ENCODE results near the gene GABRR2. TPM values are rescaled to one million over a fixed set of nuclear protein-coding genes. Genes with fewer than 3 reads are reported as not detected.

Gene GABRR2
- 0.23 and 0.36 TPM in 2 replicates for total RNA-seq (2014; rRNA removed)
- percentile 21 among the genes with signal in this experiment for Bru-seq, nascent RNA
- percentile 45 among the genes with signal in this experiment for BruChase-seq, experiment 1, labeled RNA remaining after a 6-hour chase
- percentile 44 among the genes with signal in this experiment for BruChase-seq, experiment 2, labeled RNA remaining after a 2-hour chase
- long read RNA-seq, result 0 reads

- ChIA-PET CTCF (no interaction called here), POLR2A (ENCODE audit: unreplicated experiment) (no interaction called here)
- H3K4me3 ChIP-seq (ENCODE audit: low read length), result no peak within 1 kb of the TSS
- H3K9me3 ChIP-seq (ENCODE audit: low read length), result no peaks in the 10 kb centered on the region
- H2AFZ ChIP-seq (ENCODE audit: low read length), result no peak within 1 kb of the TSS
- no peaks in the 10 kb centered on the region for H3K36me3 ChIP-seq (ENCODE audit: low read depth, low read length)
- H3K4me1 ChIP-seq (ENCODE audit: insufficient read depth, low read length), result peaks cover 28% of the 10 kb centered on the region
- H3K9ac ChIP-seq (ENCODE audit: low read length), result no peak within 1 kb of the TSS
- H3K9me2 ChIP-seq (replicated peaks; ENCODE audit: low read length), result no peaks in the 10 kb centered on the region
- H3K27ac ChIP-seq (ENCODE audit: low read length), result no peak within 1 kb of the TSS
- no peaks in the 10 kb centered on the region for H3K79me2 ChIP-seq (ENCODE audit: low read length)
- H3F3A ChIP-seq (ENCODE audit: low read length, unreplicated experiment), result no peaks in the 10 kb centered on the region
- TF ChIP-seq EZH2phosphoT487 (IDR thresholded peaks at IDR 0.05; ENCODE audit: borderline replicate concordance, low read length), result no peak
- no peak for TF ChIP-seq EZH2 (IDR thresholded peaks at IDR 0.05; ENCODE audit: low read length, unreplicated experiment)
- no peak for TF ChIP-seq CTCF (conservative IDR thresholded peaks at IDR 0.05; ENCODE audit: low read depth, low read length)
- BruUV-seq (replicated peaks), result no TSS peak
- H3K4me2 ChIP-seq (ENCODE audit: low read length), result no peak within 1 kb of the TSS
- DNase-seq, result no peak
- no peak for ATAC-seq
- intact Hi-C loops (cut with micrococcal nuclease), result no loop called here
- no peaks in the 10 kb centered on the region for H4K20me1 ChIP-seq (ENCODE audit: low read length)
- no peaks in the 10 kb centered on the region for H3K27me3 ChIP-seq (ENCODE audit: low read length)
These were observed at the start of gene GABRR2 for GRCh38 chr6:89315249-89315885. Gene GABRR2 (minus strand): TSS chr6:89315299. CDS start chr6:89315165, 134 bp downstream.

GRCh38 chr6:89364586-89364985, 49.5 kb upstream of the GABRR2 start:
- H3K27me3 ChIP-seq (ENCODE audit: low read length), result no peaks in the 10 kb centered on the region
- TF ChIP-seq EZH2 (IDR thresholded peaks at IDR 0.05; ENCODE audit: low read length, unreplicated experiment), result no peak
- no peaks in the 10 kb centered on the region for H3K79me2 ChIP-seq (ENCODE audit: low read length)
- DNase-seq, result no peak
- intact Hi-C loops (cut with micrococcal nuclease), result no loop called here
- no peak for ATAC-seq
- H4K20me1 ChIP-seq (ENCODE audit: low read length), result no peaks in the 10 kb centered on the region
- H3K9me3 ChIP-seq (ENCODE audit: low read length), result no peaks in the 10 kb centered on the region
- no peak overlapping the region for H3K4me3 ChIP-seq (ENCODE audit: low read length)
- no peak overlapping the region for H3K9ac ChIP-seq (ENCODE audit: low read length)
- H3K27ac ChIP-seq (ENCODE audit: low read length), result no peak overlapping the region
- BruUV-seq (replicated peaks), result no TSS peak
- H3K36me3 ChIP-seq (ENCODE audit: low read depth, low read length), result no peaks in the 10 kb centered on the region
- no peak overlapping the region for H2AFZ ChIP-seq (ENCODE audit: low read length)
- ChIA-PET POLR2A (ENCODE audit: unreplicated experiment) (no interaction called here), CTCF (no interaction called here)
- H3K4me2 ChIP-seq (ENCODE audit: low read length), result no peak overlapping the region
- H3K4me1 ChIP-seq (ENCODE audit: insufficient read depth, low read length), result peaks cover 9% of the 10 kb centered on the region
- H3K9me2 ChIP-seq (replicated peaks; ENCODE audit: low read length), result no peaks in the 10 kb centered on the region
- H3F3A ChIP-seq (ENCODE audit: low read length, unreplicated experiment), result no peaks in the 10 kb centered on the region

GRCh38 chr6:89361171-89361570, 46.1 kb upstream of the GABRR2 start:
- 0 out of 2 replicates have a peak, but pooled peaks cover 4% of the 10 kb centered on the region for H3K4me1 ChIP-seq (ENCODE audit: insufficient read depth, low read length)
- no peak overlapping the region for H3K27ac ChIP-seq (ENCODE audit: low read length)
- BruUV-seq (replicated peaks), result no TSS peak
- H3K9me3 ChIP-seq (ENCODE audit: low read length), result no peaks in the 10 kb centered on the region
- intact Hi-C loops (cut with micrococcal nuclease), result no loop called here
- ChIA-PET POLR2A (ENCODE audit: unreplicated experiment) (no interaction called here), CTCF (no interaction called here)
- no peak overlapping the region for H2AFZ ChIP-seq (ENCODE audit: low read length)
- no peaks in the 10 kb centered on the region for H3K27me3 ChIP-seq (ENCODE audit: low read length)
- no peak overlapping the region for H3K4me2 ChIP-seq (ENCODE audit: low read length)
- no peaks in the 10 kb centered on the region for H4K20me1 ChIP-seq (ENCODE audit: low read length)
- H3K36me3 ChIP-seq (ENCODE audit: low read depth, low read length), result no peaks in the 10 kb centered on the region
- TF ChIP-seq EZH2phosphoT487 (IDR thresholded peaks at IDR 0.05; ENCODE audit: borderline replicate concordance, low read length), result no peak
- no peak for TF ChIP-seq CTCF (conservative IDR thresholded peaks at IDR 0.05; ENCODE audit: low read depth, low read length)
- TF ChIP-seq EZH2 (IDR thresholded peaks at IDR 0.05; ENCODE audit: low read length, unreplicated experiment), result no peak
- H3F3A ChIP-seq (ENCODE audit: low read length, unreplicated experiment), result no peaks in the 10 kb centered on the region
- ATAC-seq, result no peak
- H3K9ac ChIP-seq (ENCODE audit: low read length), result no peak overlapping the region
- no peaks in the 10 kb centered on the region for H3K9me2 ChIP-seq (replicated peaks; ENCODE audit: low read length)
- H3K79me2 ChIP-seq (ENCODE audit: low read length), result no peaks in the 10 kb centered on the region
- H3K4me3 ChIP-seq (ENCODE audit: low read length), result no peak overlapping the region
- no peak for DNase-seq
